K562 (cell line): Measurements from ENCODE around the gene PSMD13. TPM values are rescaled to one million over a fixed set of nuclear protein-coding genes. Genes with fewer than 3 reads are reported as not detected.

Source experiments
- ATF1 ChIP-seq, 2 experiments: fragments of 450-650 bp in 1 of 2; IDR thresholded peaks; 2 replicates each; pipeline ENCODE4 v1.6.1; 2016; ENCODE audit warnings: missing compliant biosample characterization in 1 of 2, missing genetic modification characterization in 1 of 2
- CHAMP1 ChIP-seq: fragments of 450-650 bp; IDR thresholded peaks from 2 replicates; pipeline ENCODE4 v1.6.1; 2016; ENCODE audit warnings: mild to moderate bottlenecking
- CREB3 ChIP-seq: fragments of 450-650 bp; conservative IDR thresholded peaks from 2 replicates; pipeline ENCODE4 v1.6.1; 2016; ENCODE audit warnings: missing genetic modification characterization, low read depth, mild to moderate bottlenecking, missing compliant biosample characterization, moderate library complexity
- FOXK1 ChIP-seq: sonication (generic); formaldehyde crosslinking; IDR thresholded peaks from 2 replicates; pipeline ENCODE4 v1.8.0; 2022; ENCODE audit warnings: missing genetic modification reagents, mild to moderate bottlenecking, borderline replicate concordance
- FOXK2 ChIP-seq, 2 experiments: fragments of 450-650 bp; IDR thresholded peaks in 1 of 2; conservative IDR thresholded peaks in 1 of 2; 2 replicates each; pipeline ENCODE4 v1.6.1; 2016; ENCODE audit warnings: low read depth in 2 of 2, mild to moderate bottlenecking in 1 of 2
- IRF1 ChIP-seq: sonication (generic); formaldehyde crosslinking; IDR thresholded peaks from 2 replicates; pipeline ENCODE4 v1.8.0; 2022; ENCODE audit warnings: missing genetic modification reagents, mild to moderate bottlenecking, borderline replicate concordance
- JUN ChIP-seq, 2 experiments: sonication (generic) in 1 of 2; formaldehyde crosslinking in 1 of 2; IDR thresholded peaks; 2 replicates each; pipeline versions ENCODE4 v1.6.1 to v1.8.0; 2012 to 2022; ENCODE audit warnings: borderline replicate concordance in 2 of 2, mild to moderate bottlenecking in 2 of 2, improper control_type of control experiment in 1 of 2, low read depth in 1 of 2, low read length in 1 of 2, missing genetic modification reagents in 1 of 2
- NCOA6 ChIP-seq: fragments of 450-650 bp; IDR thresholded peaks from 2 replicates; pipeline ENCODE4 v1.6.1; 2017; ENCODE audit warnings: mild to moderate bottlenecking
- NFIX ChIP-seq: fragments of 250-450 bp; sonication (Bioruptor Pico); IDR thresholded peaks from 2 replicates; pipeline ENCODE4 v1.4.0; 2020; ENCODE audit warnings: low read depth, mild to moderate bottlenecking, moderate library complexity
- NR2F6 ChIP-seq: fragments of 450-650 bp; formaldehyde crosslinking; IDR thresholded peaks from 2 replicates; pipeline ENCODE4 v1.4.0; 2020; ENCODE audit warnings: mild to moderate bottlenecking
- OTX1 ChIP-seq: fragments of 450-650 bp; formaldehyde crosslinking; IDR thresholded peaks from 2 replicates; pipeline ENCODE4 v1.4.0; 2022; ENCODE audit warnings: mild to moderate bottlenecking
- POLR2G ChIP-seq: fragments of 200-400 bp; formaldehyde crosslinking; IDR thresholded peaks from 2 replicates; pipeline ENCODE4 v1.6.1; 2017; ENCODE audit warnings: low read depth, mild to moderate bottlenecking, antibody characterized with exemption, low read length, moderate library complexity
- SIN3B ChIP-seq: fragments of 450-650 bp; IDR thresholded peaks from 2 replicates; pipeline ENCODE4 v1.6.1; 2017; ENCODE audit warnings: low read depth, mild to moderate bottlenecking, moderate library complexity
- TFAP4 ChIP-seq: sonication (generic); formaldehyde crosslinking; IDR thresholded peaks from 2 replicates; pipeline ENCODE4 v1.8.0; 2022; ENCODE audit warnings: missing genetic modification reagents, mild to moderate bottlenecking, moderate library complexity, borderline replicate concordance
- YY1 ChIP-seq, 3 experiments: IDR thresholded peaks; 2 replicates each; pipeline ENCODE4 v1.6.1; 2011; ENCODE audit warnings: low read length in 2 of 3, mild to moderate bottlenecking in 2 of 3, moderate library complexity in 2 of 3, borderline replicate concordance in 1 of 3, control low read depth in 1 of 3, low read depth in 1 of 3; ENCODE audit not compliant: insufficient read depth in 3 of 3, insufficient replicate concordance in 2 of 3, control insufficient read depth in 1 of 3, insufficient read length in 1 of 3; ENCODE audit errors: extremely low read depth in 1 of 3
- ZBTB17 ChIP-seq: fragments of 450-650 bp; formaldehyde crosslinking; IDR thresholded peaks from 2 replicates; pipeline ENCODE4 v1.4.0; 2020; ENCODE audit warnings: mild to moderate bottlenecking
- ZNF395 ChIP-seq: fragments of 200-800 bp; sonication (Bioruptor generic); IDR thresholded peaks from 2 replicates; pipeline ENCODE4 v1.6.1; 2017; ENCODE audit warnings: missing genetic modification characterization, missing compliant biosample characterization
- ZSCAN32 ChIP-seq: fragments of 450-650 bp; formaldehyde crosslinking; IDR thresholded peaks from 2 replicates; pipeline ENCODE4 v1.4.0; 2020; ENCODE audit warnings: mild to moderate bottlenecking, moderate library complexity
- polyA plus RNA-seq, 8 experiments: library from polyadenylated mRNA; depleted of rRNA in 4 of 8; stranded (reverse) in 5 of 8; unstranded in 3 of 8; fragments of >200 nt; fragmentation: Nextera tagmentation in 2 of 8; fragmentation: Illumina TruSeq in 1 of 8; extraction: Ambion mirVana in 2 of 8; extraction: Trizol in 1 of 8; gene quantifications; 2 replicates each; pipeline versions ENCODE4 v1.2.1 to v1.2.3, GENCODE V29; 2011 to 2014; ENCODE audit warnings: inconsistent platforms in 1 of 8, missing spikeins in 1 of 8
- total RNA-seq, 7 experiments: library from RNA; depleted of rRNA in 6 of 7; stranded (reverse); fragments of >200 nt in 6 of 7; fragmentation: Illumina TruSeq in 2 of 7; extraction: Trizol in 2 of 7; gene quantifications; 2 replicates each; pipeline versions ENCODE4 v1.2.1 to v1.2.3, GENCODE V29; 2011 to 2021; ENCODE audit warnings: low replicate concordance in 1 of 7

Gene PSMD13
- total and polyA plus RNA-seq, 9 of the 15 experiments (the other 6 are each of a cell fraction or from before 2014, with no cell fraction given) = 185 to 383 (median 267) TPM

- TF ChIP-seq CHAMP1 (no peak), ATF1 (CRISPR knock-in tag; IDR thresholded peaks at IDR 0.05) (no peak), ATF1 (tag; IDR thresholded peaks at IDR 0.05) (no peak), FOXK2 (conservative IDR thresholded peaks at IDR 0.05 in 1 of 2, IDR thresholded peaks at IDR 0.05 in 1 of 2; ENCODE audit: low read depth in 2 of 2) (no peak), JUN (IDR thresholded peaks at IDR 0.05; ENCODE audit: borderline replicate concordance, low read depth, low read length) (no peak), JUN (CRISPR knock-in tag; IDR thresholded peaks at IDR 0.05; ENCODE audit: borderline replicate concordance) (no peak), NR2F6 (no peak), SIN3B (no peak), TFAP4 (CRISPR knock-in tag) (peak; percentile 66; the same call in 1 of the 2 replicates), POLR2G (peak; percentile 45; the same call in 1 of the 2 replicates), ZNF395 (CRISPR knock-in tag) (peak; percentile 8; the same call in 1 of the 2 replicates), FOXK1 (no peak), NFIX (peak; percentile 20; the same call in 1 of the 2 replicates), YY1 (IDR thresholded peaks at IDR 0.05; ENCODE audit: borderline replicate concordance in 1 of 3, control insufficient read depth in 1 of 3, extremely low read depth in 1 of 3, insufficient read depth in 3 of 3, insufficient read length in 1 of 3, insufficient replicate concordance in 2 of 3, low read depth in 1 of 3, low read length in 2 of 3) (no peak), ZBTB17 (CRISPR knock-in tag) (no peak), CREB3 (tag) (no peak), IRF1 (CRISPR knock-in tag) (no peak), NCOA6 (no peak), OTX1 (CRISPR knock-in tag) (no peak), ZSCAN32 (CRISPR knock-in tag) (0 out of 2 replicates have a peak, but pooled peaks have one; percentile 10)
Measured at GRCh38 chr11:278001-278951, 41.5 kb downstream of the PSMD13 start, which contains the start of gene NLRP6 (continued).
